Hepatocyte (in vitro differentiated cells): ENCODE measurements around the gene INF2.

ENCODE experiments used
- EZH2phosphoT487 ChIP-seq: fragments of 200-600 bp; sonication (generic); IDR thresholded peaks from one replicate; pipeline ENCODE4 v1.6.1; 2018; ENCODE audit warnings: antibody characterized with exemption, mild to moderate bottlenecking, low read depth, moderate library complexity; ENCODE audit not compliant: unreplicated experiment, severe bottlenecking
- TF ChIP-seq, protein P1 (sequence below): fragments of 200-600 bp; sonication (generic); IDR thresholded peaks from 2 replicates; pipeline ENCODE4 v1.5.1; 2016; ENCODE audit warnings: antibody characterized with exemption, mild to moderate bottlenecking; ENCODE audit not compliant: poor library complexity

DNA sequence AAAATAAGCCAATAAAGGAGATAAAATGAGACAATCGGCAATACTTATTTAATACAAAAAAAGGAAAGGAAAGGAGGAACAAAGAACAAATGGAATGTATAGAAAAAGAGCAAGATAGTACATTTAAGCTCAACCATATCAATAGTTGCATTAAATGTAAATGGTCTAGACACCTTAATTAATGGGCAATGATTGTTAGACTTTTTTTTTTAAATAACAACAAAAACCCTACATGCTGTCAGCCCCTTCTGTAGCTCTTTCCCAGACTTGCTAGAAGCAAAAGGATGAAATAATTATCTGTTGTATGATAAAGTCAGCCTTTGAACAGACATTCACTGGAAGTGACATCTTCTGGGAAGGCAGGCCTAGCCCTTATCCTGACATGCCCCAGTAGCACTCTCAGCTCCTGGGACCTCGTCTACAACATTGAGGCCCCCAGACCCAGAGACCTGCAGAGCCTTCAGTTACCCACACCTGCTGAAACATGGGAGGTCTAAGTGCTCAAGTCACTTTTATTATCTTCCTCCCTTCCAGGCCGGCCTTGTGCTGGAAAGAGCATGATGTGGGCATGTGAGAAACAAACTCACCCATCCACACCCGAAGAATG is 76.9 kb downstream of the INF2 start:
- no peak for TF ChIP-seq EZH2phosphoT487
- TF ChIP-seq, protein P1, sequence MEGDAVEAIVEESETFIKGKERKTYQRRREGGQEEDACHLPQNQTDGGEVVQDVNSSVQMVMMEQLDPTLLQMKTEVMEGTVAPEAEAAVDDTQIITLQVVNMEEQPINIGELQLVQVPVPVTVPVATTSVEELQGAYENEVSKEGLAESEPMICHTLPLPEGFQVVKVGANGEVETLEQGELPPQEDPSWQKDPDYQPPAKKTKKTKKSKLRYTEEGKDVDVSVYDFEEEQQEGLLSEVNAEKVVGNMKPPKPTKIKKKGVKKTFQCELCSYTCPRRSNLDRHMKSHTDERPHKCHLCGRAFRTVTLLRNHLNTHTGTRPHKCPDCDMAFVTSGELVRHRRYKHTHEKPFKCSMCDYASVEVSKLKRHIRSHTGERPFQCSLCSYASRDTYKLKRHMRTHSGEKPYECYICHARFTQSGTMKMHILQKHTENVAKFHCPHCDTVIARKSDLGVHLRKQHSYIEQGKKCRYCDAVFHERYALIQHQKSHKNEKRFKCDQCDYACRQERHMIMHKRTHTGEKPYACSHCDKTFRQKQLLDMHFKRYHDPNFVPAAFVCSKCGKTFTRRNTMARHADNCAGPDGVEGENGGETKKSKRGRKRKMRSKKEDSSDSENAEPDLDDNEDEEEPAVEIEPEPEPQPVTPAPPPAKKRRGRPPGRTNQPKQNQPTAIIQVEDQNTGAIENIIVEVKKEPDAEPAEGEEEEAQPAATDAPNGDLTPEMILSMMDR, result no peak
